Thoracic aorta (tissue), 2 donors: Measurements from ENCODE around the gene RUVBL1. TPM values are rescaled to one million over a fixed set of nuclear protein-coding genes. Genes with fewer than 3 reads are reported as not detected.

Source experiments
- ATAC-seq: fragments of 150-250 bp; one replicate; pipeline ENCODE4 v1.8.0; 2017; ENCODE audit warnings: low read depth; ENCODE audit not compliant: insufficient number of reproducible peaks, low FRiP score
- DNase-seq: peaks from one replicate; pipeline ENCODE4 v3.0.0-alpha.2; 2020; ENCODE audit warnings: low spot score
- H3K27ac ChIP-seq, 2 donors: fragments of 200-600 bp; sonication (generic); 1 replicate in 1 of 2; 2 replicates in 1 of 2; pipeline ENCODE4 v1.5.1; 2016; ENCODE audit warnings: mild to moderate bottlenecking in 2 of 2, moderate library complexity in 2 of 2
- H3K27me3 ChIP-seq: fragments of 200-600 bp; sonication (generic); replicated peaks from 2 replicates; pipeline ENCODE4 v1.6.0; 2016; ENCODE audit warnings: mild to moderate bottlenecking; ENCODE audit not compliant: insufficient read depth
- H3K36me3 ChIP-seq: fragments of 200-600 bp; sonication (generic); one replicate; pipeline ENCODE4 v1.5.1; 2016
- H3K4me1 ChIP-seq, 2 donors: fragments of 200-600 bp; sonication (generic); 1 replicate in 1 of 2; 2 replicates in 1 of 2; pipeline versions ENCODE4 v1.5.1 to v1.6.0; 2016; ENCODE audit warnings: low read depth in 2 of 2, mild to moderate bottlenecking in 1 of 2; ENCODE audit not compliant: control insufficient read depth in 1 of 2
- H3K4me3 ChIP-seq: fragments of 200-600 bp; sonication (generic); 2 replicates; pipeline ENCODE4 v1.5.1; 2016; ENCODE audit warnings: mild to moderate bottlenecking
- H3K9me3 ChIP-seq: fragments of 200-600 bp; sonication (generic); 2 replicates; pipeline ENCODE4 v1.5.1; 2016
- total RNA-seq, 2 donors: library from RNA; depleted of rRNA; stranded (reverse); fragments of >200 nt; gene quantifications; one replicate each; pipeline versions ENCODE4 v1.1.0 to v1.2.3, GENCODE V29; 2016
- TF ChIP-seq, protein P1 (sequence below): fragments of 200-600 bp; sonication (generic); IDR thresholded peaks from one replicate; pipeline ENCODE4 v1.5.1; 2019; ENCODE audit warnings: antibody characterized with exemption

RUVBL1 gene
- total RNA-seq = 10 to 100 TPM; 14.1 to 18.6 TPM

DNA sequence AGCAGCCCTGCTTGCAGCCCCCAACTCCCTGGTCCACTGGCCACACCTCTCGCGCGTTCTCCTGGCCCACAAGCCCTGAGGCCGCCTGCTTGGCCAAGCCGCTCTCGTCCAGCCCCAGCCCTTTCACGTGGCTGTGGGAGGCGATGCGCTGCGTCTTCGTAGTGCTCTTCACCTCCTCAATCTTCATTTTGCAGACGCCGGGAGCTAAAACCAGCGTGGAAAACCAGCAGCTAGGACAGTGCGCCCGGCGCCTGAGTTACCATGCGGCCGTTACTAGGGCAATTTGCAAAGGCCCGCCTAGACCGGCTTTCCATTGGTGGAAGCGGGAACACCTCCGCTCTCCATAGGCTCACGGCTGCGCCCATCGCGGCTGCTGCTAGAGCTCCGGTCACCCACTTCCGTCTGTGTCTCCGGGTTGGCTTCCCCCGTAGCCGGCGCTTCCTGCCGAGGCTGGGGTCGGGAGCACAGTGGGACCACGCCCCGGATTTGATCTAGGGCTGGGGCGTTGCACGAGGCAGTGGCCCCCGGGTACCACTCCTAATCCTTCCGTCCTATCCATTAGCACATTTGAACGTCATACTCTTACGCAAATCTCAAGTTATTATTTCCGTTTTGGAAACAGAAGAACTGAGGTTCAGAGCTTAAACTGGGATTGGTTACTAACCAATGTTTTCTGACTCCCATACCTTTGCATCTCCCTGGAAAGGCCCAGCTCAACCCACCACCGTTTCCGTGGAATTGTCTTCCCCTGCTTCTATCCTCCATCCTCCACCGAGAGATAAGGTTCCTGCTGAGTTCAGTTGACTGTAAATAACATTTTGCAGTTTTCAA, at the start of gene RUVBL1:
Gene RUVBL1, minus strand, starts transcription at position 275 of the 831 bp plus-strand sequence. Its CDS starts 88 bp downstream, at position 187.
- Histone ChIP-seq H3K4me3 (peak within 1 kb of the TSS; percentile 74), H3K36me3 (no peaks in the 10 kb centered on the region), H3K27me3 (no peaks in the 10 kb centered on the region), H3K4me1 (peaks cover 10 to 11% of the 10 kb centered on the region in 2 donors), H3K27ac (peak within 1 kb of the TSS; percentile 50), H3K9me3 (no peaks in the 10 kb centered on the region)
- TF ChIP-seq, protein P1, sequence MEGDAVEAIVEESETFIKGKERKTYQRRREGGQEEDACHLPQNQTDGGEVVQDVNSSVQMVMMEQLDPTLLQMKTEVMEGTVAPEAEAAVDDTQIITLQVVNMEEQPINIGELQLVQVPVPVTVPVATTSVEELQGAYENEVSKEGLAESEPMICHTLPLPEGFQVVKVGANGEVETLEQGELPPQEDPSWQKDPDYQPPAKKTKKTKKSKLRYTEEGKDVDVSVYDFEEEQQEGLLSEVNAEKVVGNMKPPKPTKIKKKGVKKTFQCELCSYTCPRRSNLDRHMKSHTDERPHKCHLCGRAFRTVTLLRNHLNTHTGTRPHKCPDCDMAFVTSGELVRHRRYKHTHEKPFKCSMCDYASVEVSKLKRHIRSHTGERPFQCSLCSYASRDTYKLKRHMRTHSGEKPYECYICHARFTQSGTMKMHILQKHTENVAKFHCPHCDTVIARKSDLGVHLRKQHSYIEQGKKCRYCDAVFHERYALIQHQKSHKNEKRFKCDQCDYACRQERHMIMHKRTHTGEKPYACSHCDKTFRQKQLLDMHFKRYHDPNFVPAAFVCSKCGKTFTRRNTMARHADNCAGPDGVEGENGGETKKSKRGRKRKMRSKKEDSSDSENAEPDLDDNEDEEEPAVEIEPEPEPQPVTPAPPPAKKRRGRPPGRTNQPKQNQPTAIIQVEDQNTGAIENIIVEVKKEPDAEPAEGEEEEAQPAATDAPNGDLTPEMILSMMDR = no peak
- DNase-seq (peak; percentile 93), ATAC-seq (peak; percentile 96)

DNA sequence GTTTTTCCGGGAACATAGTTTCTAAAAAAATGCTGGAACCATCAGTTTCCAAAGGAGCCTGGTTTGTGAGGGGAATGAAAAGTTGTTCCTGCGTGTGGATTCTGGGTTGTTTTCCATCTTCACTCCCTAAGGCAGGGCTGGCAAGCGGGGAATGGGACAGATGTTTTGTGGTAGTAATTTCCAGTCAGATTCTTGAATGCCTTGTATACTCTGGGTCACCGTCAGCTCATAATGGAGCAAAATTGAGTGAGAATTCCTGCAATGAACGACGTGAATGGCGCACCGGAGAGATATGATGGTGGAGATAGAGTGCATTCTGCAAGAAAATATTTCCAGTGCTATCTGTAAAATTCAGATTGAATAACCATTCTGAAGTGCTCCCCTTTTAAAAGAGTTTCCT, 49.6 kb upstream of the RUVBL1 start:
- Histone ChIP-seq H3K9me3 (no peaks in the 10 kb centered on the region), H3K27ac (no peak overlapping the region), H3K4me1 (peaks cover 0 to 9% of the 10 kb centered on the region in 2 donors), H3K27me3 (no peaks in the 10 kb centered on the region), H3K4me3 (no peak overlapping the region), H3K36me3 (no peaks in the 10 kb centered on the region)
- TF ChIP-seq, protein P1 = no peak
- ATAC-seq = no peak
- DNase-seq = no peak

DNA sequence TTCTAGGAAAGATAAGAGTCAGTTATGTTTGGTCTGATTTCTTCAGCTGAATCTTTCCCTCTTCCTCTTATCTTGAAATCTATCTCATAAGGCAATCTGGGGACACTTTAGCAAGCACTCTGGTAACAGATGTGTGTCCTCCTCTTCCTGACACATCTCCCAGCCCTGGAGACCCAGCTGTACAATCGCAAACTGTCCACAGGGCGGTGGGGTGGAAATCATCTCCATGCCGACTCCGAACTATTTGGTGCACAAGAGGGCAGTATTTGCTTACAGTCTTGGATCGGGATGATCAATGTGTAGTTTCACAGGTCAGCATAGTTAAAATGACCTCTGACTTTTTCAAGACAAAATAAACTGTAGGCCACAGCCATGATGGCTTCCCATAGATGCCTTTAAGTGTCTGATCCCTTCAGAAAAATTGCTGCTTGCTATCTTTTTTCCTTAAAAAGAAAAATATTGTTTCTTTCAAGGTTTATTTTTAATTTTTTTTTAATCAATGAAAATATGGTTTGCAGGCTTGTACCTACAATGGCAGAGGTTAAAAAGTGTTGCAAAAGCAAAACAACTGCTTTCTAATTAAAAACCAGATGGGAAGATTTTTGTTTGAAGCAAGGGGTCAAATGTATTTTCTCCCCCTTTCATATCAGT, 47.4 kb upstream of the RUVBL1 start:
- ATAC-seq (no peak), DNase-seq (no peak)

DNA sequence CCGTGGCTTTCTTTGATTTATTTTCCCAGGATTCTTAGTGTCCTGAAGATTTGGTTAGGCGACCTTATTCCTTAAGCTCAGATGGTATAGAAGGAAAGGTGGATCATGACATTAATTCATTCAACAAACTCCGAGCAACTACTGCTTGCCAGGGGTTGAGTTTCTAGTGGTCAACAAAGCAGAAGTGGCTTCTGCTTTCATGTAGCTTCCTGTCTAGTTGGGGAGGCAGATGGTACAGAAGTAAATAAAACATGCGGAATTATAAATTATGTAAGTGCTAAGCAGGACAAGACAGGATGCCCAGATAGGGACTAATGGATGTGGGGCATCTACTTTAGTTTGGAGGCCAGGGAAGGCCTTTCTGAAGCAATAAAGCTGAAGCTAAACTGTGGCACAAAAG, 45.2 kb upstream of the RUVBL1 start:
- DNase-seq (no peak), ATAC-seq (no peak)
- no peaks in the 10 kb centered on the region for H3K27me3 ChIP-seq
- H3K9me3 ChIP-seq = no peaks in the 10 kb centered on the region
- no peak overlapping the region for H3K27ac ChIP-seq
- peaks cover 0 to 3% of the 10 kb centered on the region in 2 donors for H3K4me1 ChIP-seq
- TF ChIP-seq, protein P1 = no peak
- no peaks in the 10 kb centered on the region for H3K36me3 ChIP-seq
- H3K4me3 ChIP-seq = no peak overlapping the region

More for the DNA sequence above, 47.4 kb upstream of the RUVBL1 start:
- Histone ChIP-seq H3K36me3 (no peaks in the 10 kb centered on the region), H3K9me3 (no peaks in the 10 kb centered on the region), H3K4me3 (no peak overlapping the region), H3K4me1 (peaks cover 0 to 9% of the 10 kb centered on the region in 2 donors), H3K27me3 (no peaks in the 10 kb centered on the region), H3K27ac (no peak overlapping the region)
- TF ChIP-seq, protein P1 = peak; percentile 75

DNA sequence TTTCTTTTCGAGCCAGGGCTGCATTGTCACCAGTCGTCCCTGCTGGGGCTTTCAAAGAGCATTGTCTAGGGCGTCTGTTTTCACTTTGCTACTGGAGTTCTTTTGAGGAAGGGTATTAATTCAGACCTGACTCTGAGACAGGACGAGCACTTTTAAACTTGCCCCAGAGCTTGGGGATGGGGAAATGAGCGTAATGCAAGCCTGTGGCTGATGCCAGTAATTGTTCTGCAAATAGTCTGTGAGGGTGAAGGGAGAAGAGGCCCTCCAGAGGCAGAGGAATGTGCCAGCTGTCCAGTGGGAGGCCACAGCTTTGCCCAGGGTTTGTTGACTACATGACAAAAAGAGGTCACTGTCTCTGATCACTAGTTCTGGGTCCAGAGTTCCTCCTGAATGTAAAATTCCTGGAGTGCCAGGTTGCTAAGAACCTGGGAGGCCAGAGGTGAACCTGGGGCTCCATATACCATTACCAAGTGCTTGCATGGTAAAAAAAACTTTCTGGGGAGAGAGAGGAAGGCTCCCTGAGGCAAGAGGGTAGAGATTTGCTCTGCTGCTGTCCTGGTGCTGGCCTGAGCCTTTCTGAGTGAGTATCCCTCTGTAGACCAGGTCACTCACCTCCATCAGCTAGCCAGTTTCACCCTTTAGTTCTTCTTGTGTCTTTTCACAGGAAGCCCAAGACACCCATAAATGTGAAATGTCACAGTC, 44.5 kb upstream of the RUVBL1 start:
- DNase-seq = no peak
- H3K4me3 ChIP-seq = no peak overlapping the region
- no peak overlapping the region for H3K27ac ChIP-seq
- ATAC-seq = no peak
- no peaks in the 10 kb centered on the region for H3K9me3 ChIP-seq
- H3K36me3 ChIP-seq = no peaks in the 10 kb centered on the region
- TF ChIP-seq, protein P1 = no peak
- H3K4me1 ChIP-seq = peaks cover 0 to 3% of the 10 kb centered on the region in 2 donors
- no peaks in the 10 kb centered on the region for H3K27me3 ChIP-seq
